HepG2 (cell line): ENCODE data around the gene POLE. TPM values are rescaled to one million over a fixed set of nuclear protein-coding genes. Genes with fewer than 3 reads are reported as not detected.
A peak's percentile ranks its signal among the peaks of the same experiment; 100 is the strongest.

ENCODE experiments used
- ATAC-seq: fragments of 200-7000 bp; cut with Tn5 transposase; 3 replicates; pipeline ENCODE4 v1.9.1; 2020; ENCODE audit warnings: mild to moderate bottlenecking, moderate library complexity
- BruUV-seq: library from RNA; stranded (reverse); fragments of 400-500 nt; replicated peaks from 2 replicates; lab custom pipeline; 2021; lab: Mats Ljungman, UMichigan
- CTCF ChIA-PET: fragments of 300-600 bp; formaldehyde crosslinking; extraction: SDS; loops from one replicate; lab custom pipeline; 2021; ENCODE audit warnings: low total read pairs, inconsistent platforms, low intra/inter-chr PET ratio; lab: Yijun Ruan, JAX
- POLR2A ChIA-PET: fragments of 350-600 bp; sonication (Branson Sonifier 250); formaldehyde crosslinking; loops from one replicate; lab custom pipeline; 2020; ENCODE audit warnings: antibody characterized with exemption, inconsistent platforms; lab: Yijun Ruan, JAX
- DNase-seq: peaks from one replicate; pipeline ENCODE4 v3.0.0-alpha.2; 2015; ENCODE audit warnings: low spot score
- FAIRE-seq: peaks from 3 replicates; lab custom pipeline; 2011; peaks lifted over from hg19 to GRCh38; lab: Jason Lieb, UNC
- H2AFZ ChIP-seq: one replicate; pipeline ENCODE4 v1.6.1; 2011; ENCODE audit warnings: low read length, inconsistent platforms
- H3K27ac ChIP-seq: fragments of 300-600 bp; 3 replicates; pipeline ENCODE4 v1.8.0; 2011; ENCODE audit warnings: mixed run types, mild to moderate bottlenecking, mixed read lengths, low read length, inconsistent platforms; ENCODE audit not compliant: insufficient read depth; ENCODE audit errors: extremely low read length
- H3K27me3 ChIP-seq, 2 experiments: fragments of 200-600 bp in 1 of 2; 2 replicates in 1 of 2; 3 replicates in 1 of 2; pipeline versions ENCODE4 v1.6.0 to v1.8.0; 2011; ENCODE audit warnings: low read length in 2 of 2, mild to moderate bottlenecking in 2 of 2, moderate library complexity in 2 of 2, inconsistent platforms in 1 of 2; ENCODE audit not compliant: insufficient read depth in 2 of 2, control insufficient read depth in 1 of 2
- H3K36me3 ChIP-seq, 2 experiments: fragments of 200-600 bp in 1 of 2; replicated peaks in 1 of 2; 2 replicates in 1 of 2; 3 replicates in 1 of 2; pipeline versions ENCODE4 v1.5.1 to v1.8.0; 2011; ENCODE audit warnings: low read length in 2 of 2, inconsistent platforms in 1 of 2; ENCODE audit not compliant: insufficient read depth in 2 of 2, control insufficient read depth in 1 of 2
- H3K4me1 ChIP-seq: 2 replicates; pipeline ENCODE4 v1.5.1; 2012; ENCODE audit warnings: low read length, inconsistent platforms; ENCODE audit not compliant: insufficient read depth
- H3K4me2 ChIP-seq: 2 replicates; pipeline ENCODE4 v1.6.0; 2011; ENCODE audit warnings: low read depth, low read length, inconsistent platforms
- H3K4me3 ChIP-seq, 3 experiments: fragments of 200-600 bp in 1 of 3; sonication (generic), shearing (Covaris generic) in 1 of 3; replicated peaks in 1 of 3; 2 replicates each; pipeline ENCODE4 v1.5.1; 2011 to 2016; ENCODE audit warnings: low read length in 3 of 3, inconsistent platforms in 2 of 3, low read depth in 2 of 3, mild to moderate bottlenecking in 2 of 3, control low read depth in 1 of 3, mixed read lengths in 1 of 3; ENCODE audit not compliant: insufficient read depth in 1 of 3
- H3K79me2 ChIP-seq: one replicate; pipeline ENCODE4 v1.6.1; 2011; ENCODE audit warnings: low read length, inconsistent platforms; ENCODE audit not compliant: insufficient read depth
- H3K9ac ChIP-seq: 2 replicates; pipeline ENCODE4 v1.6.0; 2011; ENCODE audit warnings: mild to moderate bottlenecking, low read depth, low read length, inconsistent platforms; ENCODE audit not compliant: insufficient read depth
- H3K9me3 ChIP-seq: 2 replicates; pipeline ENCODE4 v1.5.1; 2012; ENCODE audit warnings: mild to moderate bottlenecking, low read length
- H4K20me1 ChIP-seq: 2 replicates; pipeline ENCODE4 v1.6.0; 2011; ENCODE audit warnings: inconsistent platforms, mild to moderate bottlenecking, low read length, moderate library complexity; ENCODE audit not compliant: insufficient read depth
- AGO2 ChIP-seq: fragments of 200-400 bp; formaldehyde crosslinking; optimal IDR thresholded peaks from 2 replicates; pipeline ENCODE3; 2017; ENCODE audit warnings: mild to moderate bottlenecking, low read depth, low read length, moderate library complexity
- CHCHD3 ChIP-seq: sonication (generic); formaldehyde crosslinking; IDR thresholded peaks from 2 replicates; pipeline ENCODE4 v1.8.0; 2022; ENCODE audit warnings: mild to moderate bottlenecking, missing genetic modification reagents, moderate library complexity
- ELF4 ChIP-seq: sonication (generic); formaldehyde crosslinking; IDR thresholded peaks from 2 replicates; pipeline ENCODE4 v1.5.0; 2020; ENCODE audit warnings: missing genetic modification reagents, mild to moderate bottlenecking, moderate library complexity, borderline replicate concordance
- KLF12 ChIP-seq: sonication (generic); formaldehyde crosslinking; IDR thresholded peaks from 2 replicates; pipeline ENCODE4 v1.4.0; 2020; ENCODE audit warnings: missing genetic modification reagents, borderline replicate concordance
- TEAD3 ChIP-seq: optimal IDR thresholded peaks from 2 replicates; pipeline ENCODE3; 2016; ENCODE audit warnings: borderline replicate concordance
- WGBS: methylation state at CpG from one replicate; pipeline ENCODE4 v1.1.6; 2017; ENCODE audit warnings: low lambda C conversion rate; 5-methylcytosine and 5-hydroxymethylcytosine counted together
- in situ Hi-C: cut with HindIII; loops from 2 replicates; pipeline ENCODE4 v1.10.0; 2017; ENCODE audit warnings: low pct_unique_long_range_greater_than_20kb; ENCODE audit not compliant: extremely low pct_ligation_motif_present
- intact Hi-C: fragments of 100-400 bp; cut with micrococcal nuclease; formaldehyde crosslinking; loops from one replicate; pipeline ENCODE4 v1.10.0; 2022; ENCODE audit not compliant: unreplicated experiment
- polyA plus RNA-seq, 8 experiments: library from polyadenylated mRNA; depleted of rRNA in 3 of 8; stranded (reverse) in 7 of 8; unstranded in 1 of 8; fragments of >200 nt; fragmentation: Illumina TruSeq in 4 of 8; extraction: Trizol in 4 of 8; gene quantifications; 2 replicates each; pipeline versions ENCODE4 v1.2.1 to v1.2.3, GENCODE V29; 2011 to 2016; ENCODE audit warnings: low read depth in 4 of 8, missing spikeins in 1 of 8, mixed read lengths in 1 of 8; ENCODE audit not compliant: insufficient read depth in 1 of 8
- total RNA-seq, 5 experiments: library from RNA; depleted of rRNA; stranded (reverse); fragments of >200 nt; fragmentation: Illumina TruSeq; extraction: Trizol; gene quantifications; 2 replicates each; pipeline ENCODE4 v1.2.3, GENCODE V29; 2016; ENCODE audit warnings: low read depth in 1 of 5
- TF ChIP-seq, protein P1 (sequence below): sonication (generic); formaldehyde crosslinking; IDR thresholded peaks from 2 replicates; pipeline ENCODE4 v1.4.0; 2020; ENCODE audit warnings: missing genetic modification reagents

The POLE gene
- total and polyA plus RNA-seq, 2 of the 13 experiments (the other 11 are each of a cell fraction or from before 2014, with no cell fraction given): 25.3 to 52.2 TPM

DNA sequence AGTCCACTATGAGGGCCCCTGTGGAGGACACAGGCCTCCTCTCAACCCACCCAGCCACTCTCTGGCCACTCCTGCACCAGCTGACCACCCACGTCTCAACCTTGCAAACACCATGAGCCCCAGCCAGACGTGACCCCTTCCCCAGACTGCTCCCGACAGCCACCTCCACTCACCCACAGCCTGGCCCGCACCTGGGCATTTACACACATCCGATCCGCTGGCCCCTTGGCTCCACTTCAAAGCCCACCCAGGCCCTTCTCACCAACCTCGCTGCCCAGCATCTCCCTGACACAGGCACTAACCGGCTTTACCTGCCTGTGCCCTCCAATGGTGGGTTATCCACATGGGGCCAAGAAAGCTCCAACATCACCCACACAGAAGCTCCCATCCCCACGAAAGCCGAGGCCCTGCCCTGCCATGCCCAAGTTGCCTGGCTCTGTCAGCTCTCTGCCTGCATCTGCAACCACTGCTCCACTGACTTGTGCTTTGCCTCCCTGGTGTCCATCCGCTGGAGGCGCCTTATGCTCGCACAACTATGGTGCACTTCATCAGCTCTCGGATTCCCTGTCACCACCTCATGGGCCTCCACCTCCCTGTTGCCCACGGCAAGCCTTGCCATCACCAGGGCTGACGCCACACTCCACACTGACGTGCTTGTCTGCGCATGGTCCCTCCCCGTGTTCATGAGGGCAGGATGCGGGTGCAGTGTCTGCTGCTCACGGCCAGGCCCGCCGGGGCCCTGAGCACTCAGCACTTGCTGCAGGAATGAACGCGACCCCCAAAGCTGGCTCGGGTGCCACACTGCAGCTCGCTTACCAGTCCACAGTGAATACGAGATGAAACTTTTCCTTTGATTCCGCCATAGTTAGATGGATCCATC is 51.8 kb downstream of the POLE start:
- Histone ChIP-seq H3K9me3 (no peaks in the 10 kb centered on the region), H2AFZ (no peak overlapping the region), H3K79me2 (no peaks in the 10 kb centered on the region)
- intact Hi-C loops: no loop called here
- ChIA-PET POLR2A (no interaction called here), CTCF (no interaction called here)
- TF ChIP-seq ELF4 (CRISPR knock-in tag) (no peak), AGO2 (peak; percentile 24), CHCHD3 (CRISPR knock-in tag) (no peak), KLF12 (CRISPR knock-in tag) (no peak), TEAD3 (CRISPR knock-in tag) (no peak)
- TF ChIP-seq, protein P1, sequence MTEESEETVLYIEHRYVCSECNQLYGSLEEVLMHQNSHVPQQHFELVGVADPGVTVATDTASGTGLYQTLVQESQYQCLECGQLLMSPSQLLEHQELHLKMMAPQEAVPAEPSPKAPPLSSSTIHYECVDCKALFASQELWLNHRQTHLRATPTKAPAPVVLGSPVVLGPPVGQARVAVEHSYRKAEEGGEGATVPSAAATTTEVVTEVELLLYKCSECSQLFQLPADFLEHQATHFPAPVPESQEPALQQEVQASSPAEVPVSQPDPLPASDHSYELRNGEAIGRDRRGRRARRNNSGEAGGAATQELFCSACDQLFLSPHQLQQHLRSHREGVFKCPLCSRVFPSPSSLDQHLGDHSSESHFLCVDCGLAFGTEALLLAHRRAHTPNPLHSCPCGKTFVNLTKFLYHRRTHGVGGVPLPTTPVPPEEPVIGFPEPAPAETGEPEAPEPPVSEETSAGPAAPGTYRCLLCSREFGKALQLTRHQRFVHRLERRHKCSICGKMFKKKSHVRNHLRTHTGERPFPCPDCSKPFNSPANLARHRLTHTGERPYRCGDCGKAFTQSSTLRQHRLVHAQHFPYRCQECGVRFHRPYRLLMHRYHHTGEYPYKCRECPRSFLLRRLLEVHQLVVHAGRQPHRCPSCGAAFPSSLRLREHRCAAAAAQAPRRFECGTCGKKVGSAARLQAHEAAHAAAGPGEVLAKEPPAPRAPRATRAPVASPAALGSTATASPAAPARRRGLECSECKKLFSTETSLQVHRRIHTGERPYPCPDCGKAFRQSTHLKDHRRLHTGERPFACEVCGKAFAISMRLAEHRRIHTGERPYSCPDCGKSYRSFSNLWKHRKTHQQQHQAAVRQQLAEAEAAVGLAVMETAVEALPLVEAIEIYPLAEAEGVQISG: no peak
- TF ChIP-seq, all 625 proteins: peak for 1
- no peak overlapping the region for H3K27ac ChIP-seq
- in situ Hi-C loops: no loop called here
- no peak for ATAC-seq
- H4K20me1 ChIP-seq: no peaks in the 10 kb centered on the region; the same call in 1 of the 2 replicates
- 90% methylated on average over 29 of the region's 29 CpGs for WGBS
- H3K4me3 ChIP-seq: no peak overlapping the region
- peaks cover 41 to 85% of the 10 kb centered on the region in 2 experiments; a peak in 4 of 5 replicates for H3K36me3 ChIP-seq
- no peak overlapping the region for H3K9ac ChIP-seq
- no peaks in the 10 kb centered on the region for H3K27me3 ChIP-seq
- no peak overlapping the region for H3K4me2 ChIP-seq
- H3K4me1 ChIP-seq: no peaks in the 10 kb centered on the region
- FAIRE-seq: no peak
- no TSS peak for BruUV-seq
- no peak for DNase-seq
